K562 (cell line): ENCODE measurements around the gene ST8SIA4. TPM values are rescaled to one million over a fixed set of nuclear protein-coding genes. Genes with fewer than 3 reads are reported as not detected.

Source experiments
- ATAC-seq: fragments of 200-7000 bp; cut with Tn5 transposase; 3 replicates; pipeline ENCODE4 v1.9.1; 2020; ENCODE audit warnings: moderate library complexity
- BruUV-seq: library from RNA; stranded (reverse); fragments of 400-500 nt; replicated peaks from 2 replicates; lab custom pipeline; 2021; lab: Mats Ljungman, UMichigan
- CTCF ChIA-PET: fragments of 300-600 bp; formaldehyde crosslinking; extraction: SDS; loops from one replicate; lab custom pipeline; 2021; ENCODE audit warnings: low intra/inter-chr PET ratio; lab: Yijun Ruan, JAX
- POLR2A ChIA-PET: fragments of 300-600, 350-650 bp; sonication (Branson Sonifier 250); formaldehyde crosslinking; extraction: SDS; loops from one replicate; lab custom pipeline; 2021; ENCODE audit warnings: antibody characterized with exemption, inconsistent platforms; lab: Yijun Ruan, JAX
- DNase-seq, 4 experiments: peaks; one replicate each; pipeline versions ENCODE4 v3.0.0 to v3.0.0-alpha.2; 2011 to 2018; ENCODE audit warnings: low spot score in 3 of 4, mixed read lengths in 3 of 4; ENCODE audit errors: extremely low read depth in 1 of 4
- FAIRE-seq: peaks from 2 replicates; lab custom pipeline; 2011; peaks lifted over from hg19 to GRCh38; lab: Jason Lieb, UNC
- H2AFZ ChIP-seq: 2 replicates; pipeline ENCODE4 v1.6.0; 2011; ENCODE audit warnings: low read depth, low read length, control low read depth, inconsistent platforms
- H3K27ac ChIP-seq: fragments of 200-600 bp; 3 replicates; pipeline ENCODE4 v1.8.0; 2011; ENCODE audit warnings: low read depth, mild to moderate bottlenecking, control low read depth, inconsistent platforms, low read length, moderate library complexity, mixed read lengths; ENCODE audit errors: extremely low read depth
- H3K27me3 ChIP-seq, 2 experiments: fragments of 300-600 bp in 1 of 2; 2 replicates in 1 of 2; 3 replicates in 1 of 2; pipeline versions ENCODE4 v1.6.0 to v1.8.0; 2011; ENCODE audit warnings: inconsistent platforms in 2 of 2, low read length in 2 of 2, mild to moderate bottlenecking in 1 of 2, mixed read lengths in 1 of 2, moderate library complexity in 1 of 2; ENCODE audit not compliant: control insufficient read depth in 2 of 2, insufficient read depth in 2 of 2
- H3K36me3 ChIP-seq: fragments of 300-600 bp; 3 replicates; pipeline ENCODE4 v1.8.0; 2011; ENCODE audit warnings: mild to moderate bottlenecking, low read length, inconsistent platforms; ENCODE audit not compliant: control insufficient read depth, insufficient read depth
- H3K4me1 ChIP-seq, 2 experiments: fragments of 200-600 bp in 1 of 2; replicated peaks in 1 of 2; 2 replicates in 1 of 2; 3 replicates in 1 of 2; pipeline versions ENCODE4 v1.5.1 to v1.8.0; 2011; ENCODE audit warnings: inconsistent platforms in 2 of 2, low read length in 2 of 2, mild to moderate bottlenecking in 1 of 2, mixed read lengths in 1 of 2, moderate library complexity in 1 of 2; ENCODE audit not compliant: control insufficient read depth in 2 of 2, insufficient read depth in 2 of 2
- H3K4me2 ChIP-seq: 2 replicates; pipeline ENCODE4 v1.6.1; 2011; ENCODE audit warnings: low read length, control low read depth, inconsistent platforms, mixed read lengths; ENCODE audit not compliant: insufficient read depth
- H3K4me3 ChIP-seq: fragments of 200-600 bp; sonication (generic), shearing (Covaris generic); 2 replicates; pipeline ENCODE4 v1.5.1; 2016; ENCODE audit warnings: control low read depth, inconsistent platforms
- H3K79me2 ChIP-seq: fragments of 200-600 bp; 3 replicates; pipeline ENCODE4 v1.8.0; 2011; ENCODE audit warnings: low read length, inconsistent platforms; ENCODE audit not compliant: control insufficient read depth, insufficient read depth
- H3K9ac ChIP-seq, 2 experiments: 2 replicates each; pipeline versions ENCODE4 v1.6.0 to v1.6.1; 2011; ENCODE audit warnings: low read depth in 2 of 2, low read length in 2 of 2, control low read depth in 1 of 2, inconsistent platforms in 1 of 2, mild to moderate bottlenecking in 1 of 2, mixed read lengths in 1 of 2; ENCODE audit not compliant: insufficient read depth in 1 of 2
- H3K9me1 ChIP-seq: one replicate; pipeline ENCODE4 v1.6.0; 2011; ENCODE audit warnings: inconsistent platforms, mild to moderate bottlenecking, low read length, moderate library complexity; ENCODE audit not compliant: control insufficient read depth, insufficient read depth
- H3K9me3 ChIP-seq: replicated peaks from 2 replicates; pipeline ENCODE4 v1.5.1; 2011; ENCODE audit warnings: low read depth, low read length, inconsistent platforms; ENCODE audit not compliant: control insufficient read depth, insufficient read depth
- H4K20me1 ChIP-seq: replicated peaks from 2 replicates; pipeline ENCODE4 v1.6.1; 2011; ENCODE audit warnings: low read length, inconsistent platforms, mixed read lengths; ENCODE audit not compliant: control insufficient read depth, insufficient read depth
- ATF7 ChIP-seq: fragments of 450-650 bp; IDR thresholded peaks from 2 replicates; pipeline ENCODE4 v1.7.1; 2014; ENCODE audit warnings: mild to moderate bottlenecking, moderate library complexity
- CTCF ChIP-seq, 3 experiments: IDR thresholded peaks in 2 of 3; conservative IDR thresholded peaks in 1 of 3; 2 replicates each; pipeline ENCODE4 v1.5.1; 2011 to 2012; ENCODE audit warnings: low read length in 3 of 3, mild to moderate bottlenecking in 3 of 3, control low read depth in 2 of 3, improper control_type of control experiment in 1 of 3, inconsistent platforms in 1 of 3, low read depth in 1 of 3, mixed read lengths in 1 of 3, moderate library complexity in 1 of 3; ENCODE audit not compliant: insufficient read depth in 2 of 3
- IRF9 ChIP-seq: fragments of 450-650 bp; IDR thresholded peaks from 2 replicates; pipeline ENCODE4 v1.6.1; 2016; ENCODE audit warnings: missing biosample characterization, missing genetic modification characterization
- JUND ChIP-seq, 2 experiments: IDR thresholded peaks; 2 replicates in 1 of 2; 3 replicates in 1 of 2; pipeline ENCODE4 v1.6.1; 2011; ENCODE audit warnings: borderline replicate concordance in 2 of 2, low read depth in 2 of 2, low read length in 2 of 2, improper control_type of control experiment in 1 of 2, missing biosample characterization in 1 of 2, missing genetic modification characterization in 1 of 2, missing genetic modification reagents in 1 of 2
- MTA2 ChIP-seq: fragments of 450-650 bp; IDR thresholded peaks from 2 replicates; pipeline ENCODE4 v1.6.1; 2016; ENCODE audit warnings: low read depth
- NFE2L1 ChIP-seq: fragments of 450-650 bp; IDR thresholded peaks from 2 replicates; pipeline ENCODE4 v1.6.1; 2016; ENCODE audit warnings: missing genetic modification characterization, low read depth, mild to moderate bottlenecking, missing compliant biosample characterization, moderate library complexity, borderline replicate concordance
- PYGO2 ChIP-seq: fragments of 450-650 bp; IDR thresholded peaks from 2 replicates; pipeline ENCODE4 v1.6.1; 2016; ENCODE audit warnings: mild to moderate bottlenecking, missing genetic modification characterization, moderate library complexity, missing compliant biosample characterization
- XRCC5 ChIP-seq: fragments of 200-400 bp; formaldehyde crosslinking; IDR thresholded peaks from 2 replicates; pipeline ENCODE4 v1.6.1; 2017; ENCODE audit warnings: low read depth, mild to moderate bottlenecking, low read length
- ZBTB33 ChIP-seq: sonication (generic); formaldehyde crosslinking; IDR thresholded peaks from 2 replicates; pipeline ENCODE4 v1.8.1; 2023; ENCODE audit warnings: mild to moderate bottlenecking, missing genetic modification reagents
- WGBS: fragments of 100-300 bp; shearing (Covaris generic); methylation state at CpG from one replicate; pipeline ENCODE4 v1.1.6; 2016; ENCODE audit warnings: low coverage, mixed read lengths; ENCODE audit not compliant: insufficient coverage; ENCODE audit errors: missing lambda C conversion rate; 5-methylcytosine and 5-hydroxymethylcytosine counted together
- in situ Hi-C: fragments of 300-500 bp; cut with MboI; formaldehyde crosslinking; loops from 4 replicates; pipeline ENCODE4 v1.15.0; 2018; ENCODE audit warnings: inconsistent platforms, mixed read lengths
- intact Hi-C: fragments of 100-400 bp; cut with micrococcal nuclease; formaldehyde crosslinking; loops from 2 replicates; pipeline ENCODE4 v1.14.2; 2022
- polyA plus RNA-seq, 8 experiments: library from polyadenylated mRNA; depleted of rRNA in 4 of 8; stranded (reverse) in 5 of 8; unstranded in 3 of 8; fragments of >200 nt; fragmentation: Nextera tagmentation in 2 of 8; fragmentation: Illumina TruSeq in 1 of 8; extraction: Ambion mirVana in 2 of 8; extraction: Trizol in 1 of 8; gene quantifications; 2 replicates each; pipeline versions ENCODE4 v1.2.1 to v1.2.3, GENCODE V29; 2011 to 2014; ENCODE audit warnings: inconsistent platforms in 1 of 8, missing spikeins in 1 of 8
- total RNA-seq, 7 experiments: library from RNA; depleted of rRNA in 6 of 7; stranded (reverse); fragments of >200 nt in 6 of 7; fragmentation: Illumina TruSeq in 2 of 7; extraction: Trizol in 2 of 7; gene quantifications; 2 replicates each; pipeline versions ENCODE4 v1.2.1 to v1.2.3, GENCODE V29; 2011 to 2021; ENCODE audit warnings: low replicate concordance in 1 of 7

Gene ST8SIA4
- total and polyA plus RNA-seq, 9 of the 15 experiments (the other 6 are each of a cell fraction or from before 2014, with no cell fraction given), result 0.22 to 2.0 (median 0.54) TPM

GRCh38 chr5:100790170-100790665 lies 112.9 kb downstream of the ST8SIA4 start:
- H2AFZ ChIP-seq, result 0 out of 2 replicates have a peak overlapping the region, but pooled peaks have one; percentile 17
- intact Hi-C loops (no loop called here), in situ Hi-C loops (no loop called here)
- no peaks in the 10 kb centered on the region for H3K27me3 ChIP-seq
- H3K9me3 ChIP-seq, result no peaks in the 10 kb centered on the region
- H3K4me3 ChIP-seq, result no peak overlapping the region
- H3K9me1 ChIP-seq, result no peaks in the 10 kb centered on the region
- H4K20me1 ChIP-seq, result no peaks in the 10 kb centered on the region
- H3K79me2 ChIP-seq, result no peaks in the 10 kb centered on the region
- no peak overlapping the region for H3K9ac ChIP-seq
- BruUV-seq, result no TSS peak
- peak in 1 of 4 experiments; percentile 4 for DNase-seq
- ChIA-PET CTCF (no interaction called here), POLR2A (interaction anchor here (0.9 kb wide), 1 partner anchor 294 kb away, joined by 3 read pairs; no protein-coding TSS in a partner anchor)
- TF ChIP-seq CTCF (IDR thresholded peaks at IDR 0.05 in 2 of 3, conservative IDR thresholded peaks at IDR 0.05 in 1 of 3; ENCODE audit: insufficient read depth in 2 of 3, low read depth in 1 of 3, low read length in 3 of 3) (peak in 1 of 3 experiments; percentile 15; a peak in 1 of 6 replicates), NFE2L1 (tag) (no peak)
- FAIRE-seq, result no peak
- H3K4me2 ChIP-seq, result no peak overlapping the region
- ATAC-seq, result 0 out of 3 replicates have a peak, but pooled peaks have one; percentile 53
- WGBS, result 9% methylated on average over 4 of the region's 4 CpGs
- no peaks in the 10 kb centered on the region for H3K4me1 ChIP-seq
- no peak overlapping the region for H3K27ac ChIP-seq
- H3K36me3 ChIP-seq, result no peaks in the 10 kb centered on the region

GRCh38 chr5:100789694-100790093 lies 113.4 kb downstream of the ST8SIA4 start:
- Histone ChIP-seq H3K4me1 (no peaks in the 10 kb centered on the region), H3K36me3 (no peaks in the 10 kb centered on the region), H3K4me2 (no peak overlapping the region), H3K9me3 (no peaks in the 10 kb centered on the region), H4K20me1 (no peaks in the 10 kb centered on the region), H3K79me2 (no peaks in the 10 kb centered on the region), H3K4me3 (no peak overlapping the region), H2AFZ (no peak overlapping the region), H3K9me1 (no peaks in the 10 kb centered on the region), H3K27me3 (no peaks in the 10 kb centered on the region), H3K9ac (no peak overlapping the region), H3K27ac (no peak overlapping the region)
- no peak for FAIRE-seq
- intact Hi-C loops (no loop called here), in situ Hi-C loops (no loop called here)
- no peak for DNase-seq
- CTCF ChIA-PET, result no interaction called here
- no peak for ATAC-seq
- 6% methylated on average over 5 of the region's 5 CpGs for WGBS
- POLR2A ChIA-PET, result no interaction called here
- no TSS peak for BruUV-seq
- no peak for TF ChIP-seq JUND (IDR thresholded peaks at IDR 0.05; ENCODE audit: borderline replicate concordance, low read depth, low read length)
- no peak for TF ChIP-seq JUND (tag; IDR thresholded peaks at IDR 0.05; ENCODE audit: borderline replicate concordance, low read depth, low read length)
- no peak for TF ChIP-seq IRF9
- TF ChIP-seq XRCC5, result no peak
- no peak for TF ChIP-seq PYGO2 (tag)
- TF ChIP-seq ZBTB33 (CRISPR knock-in tag), result no peak
- TF ChIP-seq ATF7, result no peak
- no peak for TF ChIP-seq MTA2
